K562 (cell line): ENCODE measurements around the gene DCN. TPM values are rescaled to one million over a fixed set of nuclear protein-coding genes. Genes with fewer than 3 reads are reported as not detected.
A peak's percentile ranks its signal among the peaks of the same experiment; 100 is the strongest.

Experiments
- ATAC-seq: fragments of 200-7000 bp; cut with Tn5 transposase; 3 replicates; pipeline ENCODE4 v1.9.1; 2020; ENCODE audit warnings: moderate library complexity
- BruUV-seq: library from RNA; stranded (reverse); fragments of 400-500 nt; replicated peaks from 2 replicates; lab custom pipeline; 2021; lab: Mats Ljungman, UMichigan
- CTCF ChIA-PET: fragments of 300-600 bp; formaldehyde crosslinking; extraction: SDS; loops from one replicate; lab custom pipeline; 2021; ENCODE audit warnings: low intra/inter-chr PET ratio; lab: Yijun Ruan, JAX
- POLR2A ChIA-PET: fragments of 300-600, 350-650 bp; sonication (Branson Sonifier 250); formaldehyde crosslinking; extraction: SDS; loops from one replicate; lab custom pipeline; 2021; ENCODE audit warnings: antibody characterized with exemption, inconsistent platforms; lab: Yijun Ruan, JAX
- DNase-seq, 4 experiments: peaks; one replicate each; pipeline versions ENCODE4 v3.0.0 to v3.0.0-alpha.2; 2011 to 2018; ENCODE audit warnings: low spot score in 3 of 4, mixed read lengths in 3 of 4; ENCODE audit errors: extremely low read depth in 1 of 4
- FAIRE-seq: peaks from 2 replicates; lab custom pipeline; 2011; peaks lifted over from hg19 to GRCh38; lab: Jason Lieb, UNC
- H2AFZ ChIP-seq: 2 replicates; pipeline ENCODE4 v1.6.0; 2011; ENCODE audit warnings: low read depth, low read length, control low read depth, inconsistent platforms
- H3K27ac ChIP-seq: fragments of 200-600 bp; 3 replicates; pipeline ENCODE4 v1.8.0; 2011; ENCODE audit warnings: low read depth, mild to moderate bottlenecking, control low read depth, inconsistent platforms, low read length, moderate library complexity, mixed read lengths; ENCODE audit errors: extremely low read depth
- H3K27me3 ChIP-seq, 2 experiments: fragments of 300-600 bp in 1 of 2; 2 replicates in 1 of 2; 3 replicates in 1 of 2; pipeline versions ENCODE4 v1.6.0 to v1.8.0; 2011; ENCODE audit warnings: inconsistent platforms in 2 of 2, low read length in 2 of 2, mild to moderate bottlenecking in 1 of 2, mixed read lengths in 1 of 2, moderate library complexity in 1 of 2; ENCODE audit not compliant: control insufficient read depth in 2 of 2, insufficient read depth in 2 of 2
- H3K36me3 ChIP-seq: fragments of 300-600 bp; 3 replicates; pipeline ENCODE4 v1.8.0; 2011; ENCODE audit warnings: mild to moderate bottlenecking, low read length, inconsistent platforms; ENCODE audit not compliant: control insufficient read depth, insufficient read depth
- H3K4me1 ChIP-seq, 2 experiments: fragments of 200-600 bp in 1 of 2; replicated peaks in 1 of 2; 2 replicates in 1 of 2; 3 replicates in 1 of 2; pipeline versions ENCODE4 v1.5.1 to v1.8.0; 2011; ENCODE audit warnings: inconsistent platforms in 2 of 2, low read length in 2 of 2, mild to moderate bottlenecking in 1 of 2, mixed read lengths in 1 of 2, moderate library complexity in 1 of 2; ENCODE audit not compliant: control insufficient read depth in 2 of 2, insufficient read depth in 2 of 2
- H3K4me2 ChIP-seq: 2 replicates; pipeline ENCODE4 v1.6.1; 2011; ENCODE audit warnings: low read length, control low read depth, inconsistent platforms, mixed read lengths; ENCODE audit not compliant: insufficient read depth
- H3K4me3 ChIP-seq: fragments of 200-600 bp; sonication (generic), shearing (Covaris generic); 2 replicates; pipeline ENCODE4 v1.5.1; 2016; ENCODE audit warnings: control low read depth, inconsistent platforms
- H3K79me2 ChIP-seq: fragments of 200-600 bp; 3 replicates; pipeline ENCODE4 v1.8.0; 2011; ENCODE audit warnings: low read length, inconsistent platforms; ENCODE audit not compliant: control insufficient read depth, insufficient read depth
- H3K9ac ChIP-seq, 2 experiments: 2 replicates each; pipeline versions ENCODE4 v1.6.0 to v1.6.1; 2011; ENCODE audit warnings: low read depth in 2 of 2, low read length in 2 of 2, control low read depth in 1 of 2, inconsistent platforms in 1 of 2, mild to moderate bottlenecking in 1 of 2, mixed read lengths in 1 of 2; ENCODE audit not compliant: insufficient read depth in 1 of 2
- H3K9me1 ChIP-seq: one replicate; pipeline ENCODE4 v1.6.0; 2011; ENCODE audit warnings: inconsistent platforms, mild to moderate bottlenecking, low read length, moderate library complexity; ENCODE audit not compliant: control insufficient read depth, insufficient read depth
- H3K9me3 ChIP-seq: replicated peaks from 2 replicates; pipeline ENCODE4 v1.5.1; 2011; ENCODE audit warnings: low read depth, low read length, inconsistent platforms; ENCODE audit not compliant: control insufficient read depth, insufficient read depth
- H4K20me1 ChIP-seq: replicated peaks from 2 replicates; pipeline ENCODE4 v1.6.1; 2011; ENCODE audit warnings: low read length, inconsistent platforms, mixed read lengths; ENCODE audit not compliant: control insufficient read depth, insufficient read depth
- ATF3 ChIP-seq, 2 experiments: fragments of 450-650 bp in 1 of 2; sonication (generic) in 1 of 2; formaldehyde crosslinking in 1 of 2; IDR thresholded peaks in 1 of 2; conservative IDR thresholded peaks in 1 of 2; 2 replicates each; pipeline versions ENCODE4 v1.6.1 to v1.8.1; 2016 to 2023; ENCODE audit warnings: mild to moderate bottlenecking in 2 of 2, moderate library complexity in 2 of 2, inconsistent platforms in 1 of 2, missing genetic modification reagents in 1 of 2
- NFE2 ChIP-seq: IDR thresholded peaks from 2 replicates; pipeline ENCODE4 v1.6.1; 2014; ENCODE audit warnings: antibody characterized with exemption, low read depth
- NFIC ChIP-seq: fragments of 450-650 bp; IDR thresholded peaks from 2 replicates; pipeline ENCODE4 v1.6.1; 2017; ENCODE audit warnings: mild to moderate bottlenecking, inconsistent platforms
- NFIX ChIP-seq: fragments of 250-450 bp; sonication (Bioruptor Pico); IDR thresholded peaks from 2 replicates; pipeline ENCODE4 v1.4.0; 2020; ENCODE audit warnings: low read depth, mild to moderate bottlenecking, moderate library complexity
- TAF1 ChIP-seq: IDR thresholded peaks from 2 replicates; pipeline ENCODE4 v1.6.1; 2011; ENCODE audit warnings: mild to moderate bottlenecking, low read length, moderate library complexity; ENCODE audit not compliant: insufficient read depth, control insufficient read depth, severe bottlenecking; ENCODE audit errors: extremely low read depth
- WGBS: fragments of 100-300 bp; shearing (Covaris generic); methylation state at CpG from one replicate; pipeline ENCODE4 v1.1.6; 2016; ENCODE audit warnings: low coverage, mixed read lengths; ENCODE audit not compliant: insufficient coverage; ENCODE audit errors: missing lambda C conversion rate; 5-methylcytosine and 5-hydroxymethylcytosine counted together
- in situ Hi-C: fragments of 300-500 bp; cut with MboI; formaldehyde crosslinking; loops from 4 replicates; pipeline ENCODE4 v1.15.0; 2018; ENCODE audit warnings: inconsistent platforms, mixed read lengths
- intact Hi-C: fragments of 100-400 bp; cut with micrococcal nuclease; formaldehyde crosslinking; loops from 2 replicates; pipeline ENCODE4 v1.14.2; 2022
- polyA plus RNA-seq, 8 experiments: library from polyadenylated mRNA; depleted of rRNA in 4 of 8; stranded (reverse) in 5 of 8; unstranded in 3 of 8; fragments of >200 nt; fragmentation: Nextera tagmentation in 2 of 8; fragmentation: Illumina TruSeq in 1 of 8; extraction: Ambion mirVana in 2 of 8; extraction: Trizol in 1 of 8; gene quantifications; 2 replicates each; pipeline versions ENCODE4 v1.2.1 to v1.2.3, GENCODE V29; 2011 to 2014; ENCODE audit warnings: inconsistent platforms in 1 of 8, missing spikeins in 1 of 8
- total RNA-seq, 7 experiments: library from RNA; depleted of rRNA in 6 of 7; stranded (reverse); fragments of >200 nt in 6 of 7; fragmentation: Illumina TruSeq in 2 of 7; extraction: Trizol in 2 of 7; gene quantifications; 2 replicates each; pipeline versions ENCODE4 v1.2.1 to v1.2.3, GENCODE V29; 2011 to 2021; ENCODE audit warnings: low replicate concordance in 1 of 7

DCN gene
- total and polyA plus RNA-seq, 9 of the 15 experiments (the other 6 are each of a cell fraction or from before 2014, with no cell fraction given), result 0.08 to 2.4 (median 0.31) TPM; not detected in 1

DNA sequence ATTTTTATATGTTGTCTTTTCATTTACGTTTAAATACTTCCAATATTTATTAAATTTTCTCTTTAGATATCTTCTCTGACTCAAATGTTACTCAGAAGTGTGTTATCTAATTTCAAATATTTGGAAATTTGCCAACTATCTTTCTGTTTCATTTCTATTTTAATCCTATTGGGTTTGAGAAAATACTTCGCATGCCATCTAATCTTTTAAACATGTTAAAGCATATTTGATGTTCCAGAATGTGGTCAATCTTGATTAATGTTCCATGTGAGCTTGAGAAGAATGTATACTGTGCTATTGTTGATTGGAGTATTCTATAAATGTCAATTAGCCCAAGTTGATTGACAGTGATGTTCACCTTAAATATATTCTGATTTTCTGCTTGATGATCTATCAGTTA lies 11.9 kb upstream of the DCN start:
- Histone ChIP-seq H4K20me1 (no peaks in the 10 kb centered on the region), H3K27me3 (no peaks in the 10 kb centered on the region), H3K79me2 (no peaks in the 10 kb centered on the region), H3K36me3 (no peaks in the 10 kb centered on the region), H3K4me3 (no peak overlapping the region), H3K9ac (no peak overlapping the region), H3K9me3 (no peaks in the 10 kb centered on the region), H3K27ac (no peak overlapping the region), H3K4me2 (no peak overlapping the region), H3K9me1 (no peaks in the 10 kb centered on the region), H2AFZ (no peak overlapping the region), H3K4me1 (no peaks in the 10 kb centered on the region)
- BruUV-seq, result no TSS peak
- TF ChIP-seq NFIC, result peak; percentile 56
- no peak for TF ChIP-seq ATF3 (IDR thresholded peaks at IDR 0.05)
- TF ChIP-seq ATF3 (CRISPR knock-in tag; conservative IDR thresholded peaks at IDR 0.05), result no peak
- no peak for TF ChIP-seq TAF1
- TF ChIP-seq NFIX (CRISPR knock-in tag), result peak; percentile 36; the same call in 1 of the 2 replicates
- no peak for TF ChIP-seq NFE2
- ATAC-seq, result no peak
- no peak for DNase-seq
- ChIA-PET POLR2A (no interaction called here), CTCF (no interaction called here)
- intact Hi-C loops, result no loop called here
- in situ Hi-C loops, result no loop called here
- WGBS, result 0% methylated on average over 2 of the region's 2 CpGs
- FAIRE-seq, result no peak
